SK-N-SH treated with all-trans-retinoic acid at 6 μM for 48 hours (cell line): ENCODE measurements around the gene PRXL2B.

Experiments
- ARNTL ChIP-seq: fragments of 450-650 bp; formaldehyde crosslinking; IDR thresholded peaks from 2 replicates; pipeline ENCODE4 v1.5.0; 2020; ENCODE audit warnings: low read depth, mild to moderate bottlenecking, moderate library complexity, borderline replicate concordance
- ISL1 ChIP-seq: fragments of 250-450 bp; sonication (Bioruptor Pico); IDR thresholded peaks from 2 replicates; pipeline ENCODE4 v2.1.2; 2022; ENCODE audit warnings: mild to moderate bottlenecking, moderate library complexity
- POU6F1 ChIP-seq: fragments of 250-450 bp; sonication (Bioruptor Pico); IDR thresholded peaks from 2 replicates; pipeline ENCODE4 v1.8.0; 2021; ENCODE audit warnings: low read depth, mild to moderate bottlenecking, moderate library complexity, borderline replicate concordance
- PPARA ChIP-seq: fragments of 250-450 bp; sonication (Bioruptor Pico); IDR thresholded peaks from 2 replicates; pipeline ENCODE4 v1.5.0; 2020; ENCODE audit warnings: mild to moderate bottlenecking, borderline replicate concordance
- RARB ChIP-seq: fragments of 250-450 bp; sonication (Bioruptor Pico); IDR thresholded peaks from 2 replicates; pipeline ENCODE4 v1.8.0; 2021; ENCODE audit warnings: mild to moderate bottlenecking, moderate library complexity
- TOX ChIP-seq: fragments of 250-450 bp; sonication (Bioruptor Pico); IDR thresholded peaks from 2 replicates; pipeline ENCODE4 v1.8.0; 2021; ENCODE audit warnings: mild to moderate bottlenecking, moderate library complexity, borderline replicate concordance
- ZFP3 ChIP-seq: fragments of 250-450 bp; sonication (Bioruptor Pico); IDR thresholded peaks from 2 replicates; pipeline ENCODE4 v1.5.0; 2020; ENCODE audit warnings: mild to moderate bottlenecking, moderate library complexity
- ZNF8 ChIP-seq: fragments of 450-650 bp; formaldehyde crosslinking; IDR thresholded peaks from 2 replicates; pipeline ENCODE4 v1.5.0; 2020; ENCODE audit warnings: mild to moderate bottlenecking, moderate library complexity
- TF ChIP-seq, protein P1 (sequence below): fragments of 250-450 bp; sonication (Bioruptor Pico); IDR thresholded peaks from 2 replicates; pipeline ENCODE4 v1.5.1; 2021; ENCODE audit warnings: mild to moderate bottlenecking, moderate library complexity
- TF ChIP-seq, protein P2 (sequence below): fragments of 250-450 bp; sonication (Bioruptor Pico); IDR thresholded peaks from 2 replicates; pipeline ENCODE4 v1.5.1; 2020; ENCODE audit warnings: low read depth, mild to moderate bottlenecking, moderate library complexity
- TF ChIP-seq, protein P3 (sequence below): fragments of 250-450 bp; sonication (Bioruptor Pico); IDR thresholded peaks from 2 replicates; pipeline ENCODE4 v1.5.0; 2020; ENCODE audit warnings: mild to moderate bottlenecking, moderate library complexity
- TF ChIP-seq, protein P4 (sequence below): fragments of 250-450 bp; sonication (Bioruptor Pico); IDR thresholded peaks from 2 replicates; pipeline ENCODE4 v1.8.0; 2020; ENCODE audit warnings: mild to moderate bottlenecking, moderate library complexity, borderline replicate concordance

DNA sequence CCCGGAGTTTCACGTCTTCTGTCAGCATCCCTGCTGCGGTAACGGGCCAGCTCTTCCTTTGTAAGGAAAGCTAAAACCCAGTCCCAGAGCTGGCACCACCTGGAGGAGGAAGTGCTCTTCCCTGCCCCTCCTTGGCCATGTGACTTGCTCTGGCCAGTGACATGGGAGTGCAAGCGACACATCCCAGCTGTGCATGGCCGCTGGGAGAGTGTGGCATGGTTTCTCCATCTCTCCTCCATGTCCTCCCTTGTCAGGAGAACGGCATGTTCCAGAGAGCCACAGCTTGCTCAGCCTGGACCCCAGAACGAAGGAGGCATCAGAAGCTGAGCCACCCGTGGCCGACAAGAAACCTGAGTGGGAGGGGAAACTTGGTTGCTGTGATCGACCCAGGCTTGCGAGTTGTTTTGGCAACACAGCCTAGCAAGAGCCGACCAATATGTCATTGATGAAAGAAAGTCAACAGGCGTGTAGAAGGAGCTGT is 2.7 kb upstream of the PRXL2B start:
- no peak for TF ChIP-seq RARB (CRISPR knock-in tag)
- TF ChIP-seq POU6F1 (CRISPR knock-in tag), result no peak
- TF ChIP-seq ZFP3 (CRISPR knock-in tag), result no peak
- no peak for TF ChIP-seq ISL1 (CRISPR knock-in tag)
- no peak for TF ChIP-seq ZNF8
- TF ChIP-seq, protein P1, sequence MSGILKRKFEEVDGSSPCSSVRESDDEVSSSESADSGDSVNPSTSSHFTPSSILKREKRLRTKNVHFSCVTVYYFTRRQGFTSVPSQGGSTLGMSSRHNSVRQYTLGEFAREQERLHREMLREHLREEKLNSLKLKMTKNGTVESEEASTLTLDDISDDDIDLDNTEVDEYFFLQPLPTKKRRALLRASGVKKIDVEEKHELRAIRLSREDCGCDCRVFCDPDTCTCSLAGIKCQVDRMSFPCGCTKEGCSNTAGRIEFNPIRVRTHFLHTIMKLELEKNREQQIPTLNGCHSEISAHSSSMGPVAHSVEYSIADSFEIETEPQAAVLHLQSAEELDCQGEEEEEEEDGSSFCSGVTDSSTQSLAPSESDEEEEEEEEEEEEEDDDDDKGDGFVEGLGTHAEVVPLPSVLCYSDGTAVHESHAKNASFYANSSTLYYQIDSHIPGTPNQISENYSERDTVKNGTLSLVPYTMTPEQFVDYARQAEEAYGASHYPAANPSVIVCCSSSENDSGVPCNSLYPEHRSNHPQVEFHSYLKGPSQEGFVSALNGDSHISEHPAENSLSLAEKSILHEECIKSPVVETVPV (CRISPR knock-in tag), result no peak
- TF ChIP-seq, protein P2, sequence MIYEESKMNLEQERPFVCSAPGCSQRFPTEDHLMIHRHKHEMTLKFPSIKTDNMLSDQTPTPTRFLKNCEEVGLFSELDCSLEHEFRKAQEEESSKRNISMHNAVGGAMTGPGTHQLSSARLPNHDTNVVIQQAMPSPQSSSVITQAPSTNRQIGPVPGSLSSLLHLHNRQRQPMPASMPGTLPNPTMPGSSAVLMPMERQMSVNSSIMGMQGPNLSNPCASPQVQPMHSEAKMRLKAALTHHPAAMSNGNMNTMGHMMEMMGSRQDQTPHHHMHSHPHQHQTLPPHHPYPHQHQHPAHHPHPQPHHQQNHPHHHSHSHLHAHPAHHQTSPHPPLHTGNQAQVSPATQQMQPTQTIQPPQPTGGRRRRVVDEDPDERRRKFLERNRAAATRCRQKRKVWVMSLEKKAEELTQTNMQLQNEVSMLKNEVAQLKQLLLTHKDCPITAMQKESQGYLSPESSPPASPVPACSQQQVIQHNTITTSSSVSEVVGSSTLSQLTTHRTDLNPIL (CRISPR knock-in tag), result no peak
- TF ChIP-seq, protein P3, sequence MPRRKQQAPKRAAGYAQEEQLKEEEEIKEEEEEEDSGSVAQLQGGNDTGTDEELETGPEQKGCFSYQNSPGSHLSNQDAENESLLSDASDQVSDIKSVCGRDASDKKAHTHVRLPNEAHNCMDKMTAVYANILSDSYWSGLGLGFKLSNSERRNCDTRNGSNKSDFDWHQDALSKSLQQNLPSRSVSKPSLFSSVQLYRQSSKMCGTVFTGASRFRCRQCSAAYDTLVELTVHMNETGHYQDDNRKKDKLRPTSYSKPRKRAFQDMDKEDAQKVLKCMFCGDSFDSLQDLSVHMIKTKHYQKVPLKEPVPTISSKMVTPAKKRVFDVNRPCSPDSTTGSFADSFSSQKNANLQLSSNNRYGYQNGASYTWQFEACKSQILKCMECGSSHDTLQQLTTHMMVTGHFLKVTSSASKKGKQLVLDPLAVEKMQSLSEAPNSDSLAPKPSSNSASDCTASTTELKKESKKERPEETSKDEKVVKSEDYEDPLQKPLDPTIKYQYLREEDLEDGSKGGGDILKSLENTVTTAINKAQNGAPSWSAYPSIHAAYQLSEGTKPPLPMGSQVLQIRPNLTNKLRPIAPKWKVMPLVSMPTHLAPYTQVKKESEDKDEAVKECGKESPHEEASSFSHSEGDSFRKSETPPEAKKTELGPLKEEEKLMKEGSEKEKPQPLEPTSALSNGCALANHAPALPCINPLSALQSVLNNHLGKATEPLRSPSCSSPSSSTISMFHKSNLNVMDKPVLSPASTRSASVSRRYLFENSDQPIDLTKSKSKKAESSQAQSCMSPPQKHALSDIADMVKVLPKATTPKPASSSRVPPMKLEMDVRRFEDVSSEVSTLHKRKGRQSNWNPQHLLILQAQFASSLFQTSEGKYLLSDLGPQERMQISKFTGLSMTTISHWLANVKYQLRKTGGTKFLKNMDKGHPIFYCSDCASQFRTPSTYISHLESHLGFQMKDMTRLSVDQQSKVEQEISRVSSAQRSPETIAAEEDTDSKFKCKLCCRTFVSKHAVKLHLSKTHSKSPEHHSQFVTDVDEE (CRISPR knock-in tag), result no peak
- TF ChIP-seq, protein P4, sequence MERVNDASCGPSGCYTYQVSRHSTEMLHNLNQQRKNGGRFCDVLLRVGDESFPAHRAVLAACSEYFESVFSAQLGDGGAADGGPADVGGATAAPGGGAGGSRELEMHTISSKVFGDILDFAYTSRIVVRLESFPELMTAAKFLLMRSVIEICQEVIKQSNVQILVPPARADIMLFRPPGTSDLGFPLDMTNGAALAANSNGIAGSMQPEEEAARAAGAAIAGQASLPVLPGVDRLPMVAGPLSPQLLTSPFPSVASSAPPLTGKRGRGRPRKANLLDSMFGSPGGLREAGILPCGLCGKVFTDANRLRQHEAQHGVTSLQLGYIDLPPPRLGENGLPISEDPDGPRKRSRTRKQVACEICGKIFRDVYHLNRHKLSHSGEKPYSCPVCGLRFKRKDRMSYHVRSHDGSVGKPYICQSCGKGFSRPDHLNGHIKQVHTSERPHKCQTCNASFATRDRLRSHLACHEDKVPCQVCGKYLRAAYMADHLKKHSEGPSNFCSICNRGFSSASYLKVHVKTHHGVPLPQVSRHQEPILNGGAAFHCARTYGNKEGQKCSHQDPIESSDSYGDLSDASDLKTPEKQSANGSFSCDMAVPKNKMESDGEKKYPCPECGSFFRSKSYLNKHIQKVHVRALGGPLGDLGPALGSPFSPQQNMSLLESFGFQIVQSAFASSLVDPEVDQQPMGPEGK (CRISPR knock-in tag), result no peak
- no peak for TF ChIP-seq ARNTL
- TF ChIP-seq PPARA (CRISPR knock-in tag), result no peak
- no peak for TF ChIP-seq TOX
